ENCODE results near the gene RPS15A.
"Not testable (repeated sequence)": the region's sequence is repeated elsewhere in the genome, so short reads cannot be mapped to it uniquely, and the experiment has no call there.

Gene RPS15A

DNA sequence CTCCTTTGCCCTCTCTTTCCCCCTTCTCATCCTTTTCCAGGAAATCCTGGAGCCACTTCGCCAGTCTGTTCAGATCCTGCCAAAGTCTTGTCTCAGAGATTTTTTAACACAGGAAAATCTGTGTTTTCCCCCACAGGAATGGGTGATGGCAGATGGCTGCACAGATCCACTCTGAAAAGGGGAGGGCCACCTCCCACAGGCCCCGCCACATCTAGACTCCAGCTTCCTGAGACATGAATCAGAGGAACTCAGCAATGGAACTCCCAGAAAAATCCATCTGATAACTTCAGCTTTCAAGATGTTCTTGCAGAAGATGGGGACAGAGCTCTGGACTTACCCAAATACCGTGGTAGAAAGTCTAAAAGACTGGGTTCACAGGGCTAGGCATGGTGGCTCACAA lies 50.1 kb downstream of the RPS15A start:
- not testable (repeated sequence) for DNase-seq

DNA sequence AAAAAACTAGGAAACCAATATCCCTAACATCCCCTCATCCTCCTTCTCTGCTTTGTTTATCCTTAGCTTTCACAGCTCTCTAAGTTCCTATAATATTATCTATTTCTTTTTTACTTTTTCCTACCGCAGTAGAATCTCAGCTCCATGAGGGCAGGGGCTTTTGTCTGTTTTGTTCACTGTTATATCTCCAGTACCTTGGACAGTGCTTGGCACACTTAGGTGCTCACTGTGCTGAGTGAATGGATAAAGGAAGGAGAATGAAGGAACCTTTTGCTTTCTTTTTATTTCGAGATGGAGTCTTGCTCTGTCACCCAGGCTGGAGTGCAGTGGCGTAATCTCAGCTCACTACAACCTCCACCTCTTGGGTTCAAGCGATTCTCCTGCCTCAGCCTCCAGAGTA lies 51.4 kb downstream of the RPS15A start:
- DNase-seq: not testable (repeated sequence)

DNA sequence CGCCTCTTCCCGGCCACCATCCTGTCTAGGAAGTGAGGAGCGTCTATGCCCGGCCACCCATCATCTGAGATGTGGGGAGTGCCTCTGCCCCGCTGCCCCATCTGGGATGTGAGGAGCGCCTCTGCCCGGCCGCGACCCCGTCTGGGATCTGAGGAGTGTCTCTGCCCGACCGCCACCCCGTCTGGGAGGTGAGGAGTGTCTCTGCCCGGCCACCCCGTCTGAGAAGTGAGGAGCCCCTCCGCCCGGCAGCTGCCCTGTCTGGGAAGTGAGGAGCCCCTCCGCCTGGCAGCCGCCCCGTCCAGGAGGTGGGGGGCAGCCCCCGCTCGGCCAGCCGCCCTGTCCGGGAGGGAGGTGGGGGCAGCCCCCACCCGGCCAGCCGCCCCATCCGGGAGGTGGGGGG lies 55.9 kb downstream of the RPS15A start:
- not testable (repeated sequence) for DNase-seq
